Measurements from ENCODE around the gene CCDC137. TPM values are rescaled to one million over a fixed set of nuclear protein-coding genes. Genes with fewer than 3 reads are reported as not detected.
A peak's percentile ranks its signal among the peaks of the same experiment; 100 is the strongest.

CCDC137 gene
- total and polyA plus RNA-seq, 2 donors, result 4.3 to 15.9 TPM

DNA sequence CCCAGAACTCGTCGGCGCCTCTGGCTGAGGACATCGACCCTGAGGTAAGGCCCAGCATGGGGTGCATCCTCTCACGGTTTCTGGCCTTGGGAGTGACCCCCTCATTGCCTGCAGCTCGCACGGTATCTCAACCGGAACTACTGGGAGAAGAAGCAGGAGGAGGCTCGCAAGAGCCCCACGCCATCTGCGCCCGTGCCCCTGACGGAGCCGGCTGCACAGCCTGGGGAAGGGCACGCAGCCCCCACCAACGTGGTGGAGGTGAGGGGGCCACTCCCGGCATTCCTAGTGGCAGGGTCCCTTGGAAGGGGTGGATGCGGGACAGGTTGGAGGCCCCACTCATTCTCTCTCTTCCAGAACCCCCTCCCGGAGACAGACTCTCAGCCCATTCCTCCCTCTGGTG, 28.3 kb downstream of the CCDC137 start:
- 94% methylated on average over 19 of the region's 19 CpGs for WGBS
- no peak overlapping the region for H3K27ac ChIP-seq (ENCODE audit: low read depth)
- no peak for DNase-seq (ENCODE audit: extremely low spot score)
- peaks cover 15% of the 10 kb centered on the region for H3K36me3 ChIP-seq (ENCODE audit: insufficient read depth)
- H3K4me3 ChIP-seq (ENCODE audit: low read depth, low read length), result no peak overlapping the region
- H3K4me1 ChIP-seq (ENCODE audit: insufficient read depth), result no peaks in the 10 kb centered on the region

DNA sequence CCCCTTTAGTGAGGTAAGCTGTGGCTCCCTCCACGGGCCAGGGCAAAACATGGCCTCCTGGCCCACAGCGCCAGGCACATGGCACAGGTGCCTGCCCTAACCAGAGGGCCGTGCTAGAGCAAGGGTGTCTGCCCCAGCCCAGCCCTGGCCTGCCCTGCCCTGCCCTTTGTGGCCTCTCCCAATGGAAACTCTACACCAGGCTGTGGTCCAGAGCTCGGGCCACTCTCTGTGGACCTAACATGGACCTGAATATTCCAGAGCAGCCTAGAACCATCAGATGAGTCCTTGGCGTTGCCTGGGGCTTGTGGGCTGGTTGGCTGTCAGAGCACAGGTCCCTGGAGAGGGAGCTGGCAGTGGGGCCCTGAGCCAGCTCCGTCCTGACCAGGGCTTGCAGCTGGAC, 28.7 kb downstream of the CCDC137 start:
- H3K36me3 ChIP-seq (ENCODE audit: insufficient read depth), result peaks cover 15% of the 10 kb centered on the region
- no peak overlapping the region for H3K27ac ChIP-seq (ENCODE audit: low read depth)
- no peak overlapping the region for H3K4me3 ChIP-seq (ENCODE audit: low read depth, low read length)
- no peaks in the 10 kb centered on the region for H3K4me1 ChIP-seq (ENCODE audit: insufficient read depth)
- 90% methylated on average over 6 of the region's 6 CpGs for WGBS
- DNase-seq (ENCODE audit: extremely low spot score), result no peak

DNA sequence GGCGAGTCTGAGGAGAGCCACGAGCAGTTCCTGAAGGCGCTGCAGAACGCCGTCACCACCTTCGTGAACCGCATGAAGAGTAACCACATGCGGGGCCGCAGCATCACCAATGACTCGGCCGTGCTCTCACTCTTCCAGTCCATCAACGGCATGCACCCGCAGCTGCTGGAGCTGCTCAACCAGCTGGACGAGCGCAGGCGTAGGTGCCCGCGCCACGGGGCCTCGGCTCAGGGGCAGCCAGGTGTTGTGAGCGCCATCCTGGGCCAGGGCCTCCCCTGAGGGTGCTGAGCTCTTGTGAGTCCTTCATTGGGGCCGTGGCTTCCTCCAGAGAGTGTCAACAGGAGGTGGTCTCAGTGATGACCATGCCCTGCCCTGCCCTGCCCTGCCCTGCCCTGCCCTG, 29.3 kb downstream of the CCDC137 start:
- WGBS, result 93% methylated on average over 22 of the region's 22 CpGs
- Histone ChIP-seq H3K4me3 (ENCODE audit: low read depth, low read length) (no peak overlapping the region), H3K36me3 (ENCODE audit: insufficient read depth) (peaks cover 17% of the 10 kb centered on the region), H3K4me1 (ENCODE audit: insufficient read depth) (no peaks in the 10 kb centered on the region), H3K27ac (ENCODE audit: low read depth) (no peak overlapping the region)
- no peak for DNase-seq (ENCODE audit: extremely low spot score)

DNA sequence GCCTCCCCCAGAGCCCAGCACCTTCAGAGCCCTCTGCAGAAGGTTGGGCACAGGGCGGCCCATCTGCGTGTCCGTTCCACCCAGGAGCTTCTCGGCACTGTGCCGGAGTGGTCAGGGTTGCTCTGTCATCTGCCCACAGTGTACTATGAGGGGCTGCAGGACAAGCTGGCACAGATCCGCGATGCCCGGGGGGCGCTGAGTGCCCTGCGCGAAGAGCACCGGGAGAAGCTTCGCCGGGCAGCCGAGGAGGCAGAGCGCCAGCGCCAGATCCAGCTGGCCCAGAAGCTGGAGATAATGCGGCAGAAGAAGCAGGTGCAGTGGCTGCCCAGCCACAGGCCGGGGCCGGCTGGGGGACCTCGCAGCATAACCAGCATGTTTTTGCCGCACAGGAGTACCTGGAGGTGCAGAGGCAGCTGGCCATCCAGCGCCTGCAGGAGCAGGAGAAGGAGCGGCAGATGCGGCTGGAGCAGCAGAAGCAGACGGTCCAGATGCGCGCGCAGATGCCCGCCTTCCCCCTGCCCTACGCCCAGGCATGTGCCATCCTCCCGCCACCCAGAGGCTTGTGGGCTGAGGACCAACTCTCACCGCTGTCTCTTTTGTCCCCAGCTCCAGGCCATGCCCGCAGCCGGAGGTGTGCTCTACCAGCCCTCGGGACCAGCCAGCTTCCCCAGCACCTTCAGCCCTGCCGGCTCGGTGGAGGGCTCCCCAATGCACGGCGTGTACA, 29.8 kb downstream of the CCDC137 start:
- Histone ChIP-seq H3K4me3 (ENCODE audit: low read depth, low read length) (no peak overlapping the region), H3K36me3 (ENCODE audit: insufficient read depth) (peaks cover 20% of the 10 kb centered on the region), H3K4me1 (ENCODE audit: insufficient read depth) (no peaks in the 10 kb centered on the region), H3K27ac (ENCODE audit: low read depth) (no peak overlapping the region)
- 94% methylated on average over 40 of the region's 40 CpGs for WGBS
- DNase-seq (ENCODE audit: extremely low spot score), result no peak

GRCh38 chr17:81697261-81698044, 30.9 kb downstream of the CCDC137 start:
- peaks cover 20% of the 10 kb centered on the region for H3K36me3 ChIP-seq (ENCODE audit: insufficient read depth)

DNA sequence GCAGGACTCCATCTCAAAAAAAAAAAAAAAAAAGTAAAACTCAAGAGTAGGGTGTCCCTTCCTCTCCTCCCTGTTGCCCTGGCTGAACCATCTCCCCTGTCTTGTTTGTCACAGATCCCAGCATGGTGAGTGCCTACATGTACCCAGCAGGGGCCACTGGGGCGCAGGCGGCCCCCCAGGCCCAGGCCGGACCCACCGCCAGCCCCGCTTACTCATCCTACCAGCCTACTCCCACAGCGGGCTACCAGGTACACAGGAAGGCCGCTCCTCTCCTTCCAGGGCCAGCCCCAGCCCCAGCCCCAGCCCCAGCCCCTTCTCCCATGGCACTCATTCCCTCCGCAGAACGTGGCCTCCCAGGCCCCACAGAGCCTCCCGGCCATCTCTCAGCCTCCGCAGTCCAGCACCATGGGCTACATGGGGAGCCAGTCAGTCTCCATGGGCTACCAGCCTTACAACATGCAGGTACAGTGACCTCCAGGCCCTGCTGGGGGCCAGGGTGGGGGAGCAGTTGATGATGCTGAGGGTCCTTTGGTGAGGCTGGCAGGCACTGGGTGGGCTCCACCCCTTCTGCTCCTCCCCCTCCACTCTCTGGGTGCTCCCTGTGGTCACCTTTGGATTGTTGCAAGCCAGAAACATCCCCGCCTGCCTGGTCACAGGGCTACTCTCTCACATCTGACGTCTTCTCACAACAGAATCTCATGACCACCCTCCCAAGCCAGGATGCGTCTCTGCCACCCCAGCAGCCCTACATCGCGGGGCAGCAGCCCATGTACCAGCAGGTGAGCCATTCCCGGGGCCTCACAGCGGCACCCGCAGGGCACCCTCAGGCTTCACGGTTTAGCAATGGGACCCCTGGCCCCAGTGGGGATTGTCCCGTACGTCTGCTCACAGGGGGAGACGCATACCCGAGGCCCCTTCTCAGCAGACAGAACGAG, 34.1 kb downstream of the CCDC137 start:
- Histone ChIP-seq H3K4me1 (ENCODE audit: insufficient read depth) (peaks cover 5% of the 10 kb centered on the region), H3K4me3 (ENCODE audit: low read depth, low read length) (no peak overlapping the region), H3K36me3 (ENCODE audit: insufficient read depth) (peaks cover 17% of the 10 kb centered on the region), H3K27ac (ENCODE audit: low read depth) (no peak overlapping the region)
- no peak for DNase-seq (ENCODE audit: extremely low spot score)
- WGBS, result 89% methylated on average over 25 of the region's 25 CpGs

More at GRCh38 chr17:81697261-81698044, 30.9 kb downstream of the CCDC137 start:
- WGBS, result 83% methylated on average over 25 of the region's 25 CpGs
- no peak for DNase-seq (ENCODE audit: extremely low spot score)
- no peak overlapping the region for H3K27ac ChIP-seq (ENCODE audit: low read depth)
- peaks cover 5% of the 10 kb centered on the region for H3K4me1 ChIP-seq (ENCODE audit: insufficient read depth)
- H3K4me3 ChIP-seq (ENCODE audit: low read depth, low read length), result no peak overlapping the region

- peaks cover 5% of the 10 kb centered on the region for H3K4me1 ChIP-seq (ENCODE audit: insufficient read depth)
- WGBS, result 74% methylated on average over 23 of the region's 23 CpGs
- peak overlapping the region; percentile 89 for H3K4me3 ChIP-seq (ENCODE audit: low read depth, low read length)
- H3K36me3 ChIP-seq (ENCODE audit: insufficient read depth), result peaks cover 9% of the 10 kb centered on the region
- no peak overlapping the region for H3K27ac ChIP-seq (ENCODE audit: low read depth)
- no peak for DNase-seq (ENCODE audit: extremely low spot score)
Observed at GRCh38 chr17:81701288-81702071, 34.9 kb downstream of the CCDC137 start.

- Histone ChIP-seq H3K36me3 (ENCODE audit: insufficient read depth) (peaks cover 9% of the 10 kb centered on the region), H3K4me3 (ENCODE audit: low read depth, low read length) (peak within 1 kb of the TSS; percentile 89), H3K27ac (ENCODE audit: low read depth) (peak within 1 kb of the TSS; percentile 83), H3K4me1 (ENCODE audit: insufficient read depth) (peaks cover 5% of the 10 kb centered on the region)
- WGBS, result under 1% methylated on average over 102 of the region's 102 CpGs
- DNase-seq (ENCODE audit: extremely low spot score), result peak; percentile 66
Observed at GRCh38 chr17:81702934-81703746, 36.6 kb downstream of the CCDC137 start, which contains the start of gene MRPL12. MRPL12 (plus strand) TSS chr17:81703367; CDS start chr17:81703502, 135 bp downstream.

DNA sequence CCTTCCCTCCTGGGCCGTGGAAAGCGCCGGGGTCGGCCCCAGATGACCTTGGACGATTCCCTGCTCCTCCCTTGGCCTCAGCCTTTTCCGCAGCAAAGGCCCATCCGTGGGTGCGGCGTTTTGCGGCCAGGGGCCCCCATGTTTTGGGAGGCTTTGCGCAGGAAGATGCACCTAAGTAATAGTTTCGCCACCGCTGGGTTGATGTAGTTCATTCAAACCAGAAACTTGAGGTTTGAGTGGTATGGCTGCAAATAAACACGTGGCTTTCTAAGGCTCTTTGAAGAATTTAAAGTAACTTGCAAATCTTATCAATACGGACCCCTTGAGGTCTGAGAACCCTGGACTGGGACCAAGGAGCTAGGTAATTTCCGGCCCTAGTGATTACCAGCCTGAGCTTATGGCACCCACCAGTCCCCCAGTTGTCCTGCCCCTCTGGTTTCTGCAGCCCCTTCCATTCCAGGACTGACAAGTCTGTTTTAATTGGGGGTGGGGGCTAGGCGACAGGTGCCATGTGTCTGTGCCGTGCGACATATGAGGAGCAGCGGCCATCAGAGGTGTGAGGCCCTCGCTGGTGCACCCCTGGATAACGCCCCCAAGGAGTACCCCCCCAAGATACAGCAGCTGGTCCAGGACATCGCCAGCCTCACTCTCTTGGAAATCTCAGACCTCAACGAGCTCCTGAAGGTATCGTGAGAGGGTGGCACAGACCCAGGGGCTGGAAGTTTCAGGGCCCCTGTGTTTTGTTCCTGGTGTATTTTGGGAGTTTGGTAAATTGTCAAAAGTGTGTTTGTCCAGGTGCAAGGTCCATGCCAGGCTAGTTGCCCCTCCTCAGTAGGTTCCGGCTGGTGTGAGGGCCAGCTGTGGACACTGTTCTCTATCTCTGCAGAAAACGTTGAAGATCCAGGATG, 37.5 kb downstream of the CCDC137 start:
- 29% methylated on average over 27 of the region's 27 CpGs for WGBS
- DNase-seq (ENCODE audit: extremely low spot score), result no peak
- peak overlapping the region; percentile 89 for H3K4me3 ChIP-seq (ENCODE audit: low read depth, low read length)
- no peak overlapping the region for H3K27ac ChIP-seq (ENCODE audit: low read depth)
- peaks cover 5% of the 10 kb centered on the region for H3K4me1 ChIP-seq (ENCODE audit: insufficient read depth)
- H3K36me3 ChIP-seq (ENCODE audit: insufficient read depth), result peaks cover 9% of the 10 kb centered on the region

GRCh38 chr17:81705518-81706231, 39.1 kb downstream of the CCDC137 start:
- Histone ChIP-seq H3K4me1 (ENCODE audit: insufficient read depth) (peaks cover 5% of the 10 kb centered on the region), H3K36me3 (ENCODE audit: insufficient read depth) (peaks cover 8% of the 10 kb centered on the region), H3K27ac (ENCODE audit: low read depth) (no peak overlapping the region), H3K4me3 (ENCODE audit: low read depth, low read length) (no peak overlapping the region)
- no peak for DNase-seq (ENCODE audit: extremely low spot score)
- WGBS, result 93% methylated on average over 30 of the region's 30 CpGs

DNA sequence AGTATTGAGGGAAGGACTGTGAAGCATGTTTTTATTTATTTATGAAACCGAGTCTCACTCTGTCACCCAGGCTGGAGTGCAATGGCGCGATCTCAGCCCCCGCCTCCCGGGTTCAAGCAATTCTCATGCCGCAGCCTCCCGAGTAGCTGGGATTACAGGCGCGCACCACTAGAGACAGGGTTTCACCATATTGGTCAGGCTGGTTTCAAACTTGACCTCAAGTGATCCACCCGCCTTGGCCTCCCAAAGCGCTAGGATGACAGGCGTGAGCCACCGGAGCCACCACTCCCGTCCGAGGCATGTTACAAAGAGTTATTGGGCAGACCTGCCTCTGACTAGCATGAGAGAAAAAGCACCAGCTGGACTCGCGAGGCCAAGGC, 39.7 kb downstream of the CCDC137 start:
- WGBS, result 94% methylated on average over 17 of the region's 17 CpGs
- no peak for DNase-seq (ENCODE audit: extremely low spot score)
- Histone ChIP-seq H3K36me3 (ENCODE audit: insufficient read depth) (peaks cover 5% of the 10 kb centered on the region), H3K27ac (ENCODE audit: low read depth) (no peak overlapping the region), H3K4me1 (ENCODE audit: insufficient read depth) (peaks cover 5% of the 10 kb centered on the region), H3K4me3 (ENCODE audit: low read depth, low read length) (no peak overlapping the region)

Data from urinary bladder (tissue), 4 donors.